SK-N-MC (cell line): Measurements from ENCODE around the gene GPRASP1.

Experiments used
- EZH2 ChIP-seq: fragments of 200-600 bp; sonication (generic); IDR thresholded peaks from one replicate; pipeline ENCODE4 v1.6.1; 2017; ENCODE audit warnings: antibody characterized with exemption
- POLR2AphosphoS5 ChIP-seq: IDR thresholded peaks from 2 replicates; pipeline ENCODE4 v1.6.1; 2012; ENCODE audit warnings: mild to moderate bottlenecking, low read depth, low read length, borderline replicate concordance

- TF ChIP-seq EZH2 (no peak), POLR2AphosphoS5 (no peak)
These were observed 40.4 kb upstream of the GPRASP1 start for GRCh38 chrX:102610905-102611304.
